GM23338 (cell line): ENCODE data around the gene NAB2.

Experiments used
- POLR2AphosphoS5 ChIP-seq: IDR thresholded peaks from 2 replicates; pipeline ENCODE4 v1.6.1; 2016; ENCODE audit warnings: antibody characterized with exemption, low read depth
- TF ChIP-seq, protein P1 (sequence below): IDR thresholded peaks from one replicate; pipeline ENCODE4 v1.6.1; 2018; ENCODE audit warnings: antibody characterized with exemption; ENCODE audit not compliant: unreplicated experiment

DNA sequence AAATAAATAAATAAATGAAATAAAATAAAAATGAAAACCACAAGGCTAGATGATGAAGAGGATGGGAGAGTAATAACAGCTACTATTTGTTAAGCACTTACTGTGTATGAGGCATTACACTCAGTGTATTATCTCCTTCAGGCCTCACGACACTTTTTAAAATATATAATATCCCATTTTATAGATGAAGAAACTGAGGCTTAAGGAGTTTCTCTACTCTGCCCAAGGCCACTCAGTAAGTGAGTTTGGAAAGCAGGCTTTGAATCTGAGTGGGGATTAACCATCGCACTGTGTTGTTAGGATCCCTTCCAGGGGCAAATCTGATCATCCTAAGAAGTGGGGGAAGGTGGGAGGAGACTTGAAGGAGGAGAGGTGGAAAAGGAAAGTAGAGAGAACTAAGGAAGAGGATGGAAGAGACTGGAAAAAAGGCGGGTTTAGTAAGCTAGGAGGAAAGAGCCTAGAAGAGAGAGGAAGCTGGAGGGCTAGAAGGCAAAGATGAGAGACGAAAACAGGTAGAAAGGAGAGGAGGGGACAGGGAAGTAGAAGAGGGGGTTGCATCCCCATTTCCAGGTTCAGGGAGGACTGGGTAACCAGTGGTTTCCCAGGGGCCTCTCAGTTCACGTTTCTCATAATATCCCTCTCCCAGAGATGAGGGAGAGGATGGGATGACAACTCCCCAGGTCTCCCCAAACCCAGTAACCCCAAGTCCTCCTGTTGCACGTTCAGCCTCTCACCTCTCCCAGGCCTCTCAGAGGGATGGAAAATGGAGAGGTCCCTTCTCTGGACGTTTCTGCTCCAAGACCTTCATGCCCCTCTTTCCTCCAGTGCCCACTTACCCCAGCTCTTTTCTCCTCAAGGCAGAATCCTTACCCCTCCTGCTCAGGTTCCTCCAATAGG is 20.5 kb downstream of the NAB2 start:
- TF ChIP-seq POLR2AphosphoS5 = no peak
- TF ChIP-seq, protein P1, sequence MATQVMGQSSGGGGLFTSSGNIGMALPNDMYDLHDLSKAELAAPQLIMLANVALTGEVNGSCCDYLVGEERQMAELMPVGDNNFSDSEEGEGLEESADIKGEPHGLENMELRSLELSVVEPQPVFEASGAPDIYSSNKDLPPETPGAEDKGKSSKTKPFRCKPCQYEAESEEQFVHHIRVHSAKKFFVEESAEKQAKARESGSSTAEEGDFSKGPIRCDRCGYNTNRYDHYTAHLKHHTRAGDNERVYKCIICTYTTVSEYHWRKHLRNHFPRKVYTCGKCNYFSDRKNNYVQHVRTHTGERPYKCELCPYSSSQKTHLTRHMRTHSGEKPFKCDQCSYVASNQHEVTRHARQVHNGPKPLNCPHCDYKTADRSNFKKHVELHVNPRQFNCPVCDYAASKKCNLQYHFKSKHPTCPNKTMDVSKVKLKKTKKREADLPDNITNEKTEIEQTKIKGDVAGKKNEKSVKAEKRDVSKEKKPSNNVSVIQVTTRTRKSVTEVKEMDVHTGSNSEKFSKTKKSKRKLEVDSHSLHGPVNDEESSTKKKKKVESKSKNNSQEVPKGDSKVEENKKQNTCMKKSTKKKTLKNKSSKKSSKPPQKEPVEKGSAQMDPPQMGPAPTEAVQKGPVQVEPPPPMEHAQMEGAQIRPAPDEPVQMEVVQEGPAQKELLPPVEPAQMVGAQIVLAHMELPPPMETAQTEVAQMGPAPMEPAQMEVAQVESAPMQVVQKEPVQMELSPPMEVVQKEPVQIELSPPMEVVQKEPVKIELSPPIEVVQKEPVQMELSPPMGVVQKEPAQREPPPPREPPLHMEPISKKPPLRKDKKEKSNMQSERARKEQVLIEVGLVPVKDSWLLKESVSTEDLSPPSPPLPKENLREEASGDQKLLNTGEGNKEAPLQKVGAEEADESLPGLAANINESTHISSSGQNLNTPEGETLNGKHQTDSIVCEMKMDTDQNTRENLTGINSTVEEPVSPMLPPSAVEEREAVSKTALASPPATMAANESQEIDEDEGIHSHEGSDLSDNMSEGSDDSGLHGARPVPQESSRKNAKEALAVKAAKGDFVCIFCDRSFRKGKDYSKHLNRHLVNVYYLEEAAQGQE = no peak
